Mesothelial cell of epicardium (in vitro differentiated cells): ENCODE results near the gene GTF3C1. TPM values are rescaled to one million over a fixed set of nuclear protein-coding genes. Genes with fewer than 3 reads are reported as not detected.

Source experiments
- DNase-seq, 2 experiments: peaks; one replicate each; pipeline ENCODE4 v3.0.0; 2021; ENCODE audit warnings: low spot score in 2 of 2; ENCODE audit not compliant: unreplicated experiment in 2 of 2
- H3K27ac Mint-ChIP-seq: 2 replicates; pipeline ENCODE4 v1.8.0; 2021; ENCODE audit warnings: mixed read lengths
- H3K27me3 Mint-ChIP-seq: 2 replicates; pipeline ENCODE4 v1.8.0; 2021; ENCODE audit warnings: low read depth, mixed read lengths
- H3K36me3 Mint-ChIP-seq: 2 replicates; pipeline ENCODE4 v1.8.0; 2021; ENCODE audit warnings: mixed read lengths
- H3K4me1 Mint-ChIP-seq: 2 replicates; pipeline ENCODE4 v1.8.0; 2021; ENCODE audit warnings: mixed read lengths
- H3K4me3 Mint-ChIP-seq: 2 replicates; pipeline ENCODE4 v1.8.0; 2021; ENCODE audit warnings: mild to moderate bottlenecking, moderate library complexity, mixed read lengths
- H3K9me3 Mint-ChIP-seq: 2 replicates; pipeline ENCODE4 v1.8.0; 2021; ENCODE audit warnings: mixed read lengths
- CTCF ChIP-seq: fragments of 200-600 bp; sonication (generic); IDR thresholded peaks from one replicate; pipeline ENCODE4 v1.5.0; 2021; ENCODE audit warnings: antibody characterized with exemption; ENCODE audit not compliant: unreplicated experiment
- total RNA-seq: library from RNA; stranded (reverse); gene quantifications from 3 replicates; pipeline ENCODE4 v1.2.1, GENCODE V29; 2021

Gene GTF3C1
- total RNA-seq, 1 donor from 2014 or later, result 131 TPM

- no peak for DNase-seq
- H3K9me3 Mint-ChIP-seq, result peaks cover 25% of the 10 kb centered on the region
- no peaks in the 10 kb centered on the region for H3K4me1 Mint-ChIP-seq
- no peaks in the 10 kb centered on the region for H3K36me3 Mint-ChIP-seq
- no peaks in the 10 kb centered on the region for H3K27me3 Mint-ChIP-seq
- TF ChIP-seq CTCF, result no peak
- H3K27ac Mint-ChIP-seq, result no peak overlapping the region
- H3K4me3 Mint-ChIP-seq, result no peak overlapping the region
Observed at GRCh38 chr16:27424772-27425498, 124.8 kb downstream of the GTF3C1 start.

GRCh38 chr16:27421961-27422740, 127.6 kb downstream of the GTF3C1 start:
- Mint-ChIP-seq H3K36me3 (no peaks in the 10 kb centered on the region), H3K4me3 (no peak overlapping the region), H3K27me3 (no peaks in the 10 kb centered on the region), H3K27ac (no peak overlapping the region), H3K4me1 (no peaks in the 10 kb centered on the region), H3K9me3 (peaks cover 25% of the 10 kb centered on the region)
- DNase-seq, result no peak
- TF ChIP-seq CTCF, result no peak

- no peak for DNase-seq
- Mint-ChIP-seq H3K9me3 (peaks cover 30% of the 10 kb centered on the region), H3K36me3 (no peaks in the 10 kb centered on the region), H3K27me3 (peaks cover 9% of the 10 kb centered on the region), H3K4me3 (no peak overlapping the region), H3K27ac (no peak overlapping the region), H3K4me1 (no peaks in the 10 kb centered on the region)
- TF ChIP-seq CTCF, result no peak
Observed at GRCh38 chr16:27417047-27417671, 132.6 kb downstream of the GTF3C1 start.

GRCh38 chr16:27414788-27415431, 134.8 kb downstream of the GTF3C1 start:
- DNase-seq, result no peak
- peaks cover 24% of the 10 kb centered on the region for H3K9me3 Mint-ChIP-seq
- no peak overlapping the region for H3K27ac Mint-ChIP-seq
- H3K4me1 Mint-ChIP-seq, result no peaks in the 10 kb centered on the region
- no peak overlapping the region for H3K4me3 Mint-ChIP-seq
- no peaks in the 10 kb centered on the region for H3K36me3 Mint-ChIP-seq
- H3K27me3 Mint-ChIP-seq, result peaks cover 9% of the 10 kb centered on the region
- TF ChIP-seq CTCF, result no peak

GRCh38 chr16:27413956-27414355, 135.8 kb downstream of the GTF3C1 start:
- DNase-seq, result no peak
- Mint-ChIP-seq H3K4me1 (no peaks in the 10 kb centered on the region), H3K4me3 (no peak overlapping the region), H3K27me3 (peaks cover 9% of the 10 kb centered on the region), H3K9me3 (peaks cover 28% of the 10 kb centered on the region), H3K27ac (no peak overlapping the region), H3K36me3 (no peaks in the 10 kb centered on the region)
- TF ChIP-seq CTCF, result no peak
